Liver (tissue), 9 donors: ENCODE results near the gene HOXA4. TPM values are rescaled to one million over a fixed set of nuclear protein-coding genes. Genes with fewer than 3 reads are reported as not detected.

Source experiments
- DNase-seq: peaks from one replicate; pipeline ENCODE4 v3.0.0-alpha.2; 2017; ENCODE audit warnings: low spot score
- H3K27ac ChIP-seq, 2 donors: one replicate each; pipeline ENCODE4 v1.7.0; 2013; ENCODE audit warnings: inconsistent platforms in 2 of 2, low read length in 2 of 2, control low read depth in 1 of 2, low read depth in 1 of 2, mild to moderate bottlenecking in 1 of 2
- H3K27me3 ChIP-seq, 4 donors: one replicate each; pipeline versions ENCODE4 v1.6.1 to v1.7.0; 2013; ENCODE audit warnings: low read length in 3 of 4, inconsistent platforms in 1 of 4, mild to moderate bottlenecking in 1 of 4, moderate library complexity in 1 of 4; ENCODE audit not compliant: control insufficient read depth in 4 of 4, insufficient read depth in 4 of 4
- H3K36me3 ChIP-seq, 4 donors: one replicate each; pipeline versions ENCODE4 v1.6.1 to v1.7.0; 2013; ENCODE audit warnings: low read length in 3 of 4, mild to moderate bottlenecking in 3 of 4, low read depth in 1 of 4, moderate library complexity in 1 of 4; ENCODE audit not compliant: control insufficient read depth in 4 of 4, insufficient read depth in 3 of 4
- H3K4me1 ChIP-seq, 4 donors: one replicate each; pipeline versions ENCODE4 v1.6.1 to v1.7.0; 2013; ENCODE audit warnings: low read length in 3 of 4, mild to moderate bottlenecking in 3 of 4, moderate library complexity in 1 of 4; ENCODE audit not compliant: control insufficient read depth in 4 of 4, insufficient read depth in 4 of 4
- H3K4me3 ChIP-seq, 3 donors: one replicate each; pipeline versions ENCODE4 v1.6.1 to v1.7.0; 2013; ENCODE audit warnings: low read length in 3 of 3, control low read depth in 1 of 3, low read depth in 1 of 3, mild to moderate bottlenecking in 1 of 3
- H3K9ac ChIP-seq, 2 donors: one replicate each; pipeline ENCODE4 v1.7.0; 2013; ENCODE audit warnings: low read length in 2 of 2, mild to moderate bottlenecking in 2 of 2, moderate library complexity in 2 of 2, control low read depth in 1 of 2, low read depth in 1 of 2
- H3K9me3 ChIP-seq, 4 donors: one replicate each; pipeline versions ENCODE4 v1.6.1 to v1.7.0; 2013; ENCODE audit warnings: low read length in 3 of 4; ENCODE audit not compliant: control insufficient read depth in 4 of 4
- EGR1 ChIP-seq, 2 donors: IDR thresholded peaks; 2 replicates each; pipeline ENCODE4 v1.6.1; 2016 to 2018; ENCODE audit warnings: antibody characterized with exemption in 2 of 2, low read depth in 2 of 2
- FOXA1 ChIP-seq: IDR thresholded peaks from 2 replicates; pipeline ENCODE4 v1.6.1; 2016; ENCODE audit warnings: antibody characterized with exemption
- GABPA ChIP-seq, 2 donors: IDR thresholded peaks in 1 of 2; conservative IDR thresholded peaks in 1 of 2; 2 replicates each; pipeline ENCODE4 v1.6.1; 2016; ENCODE audit warnings: antibody characterized with exemption in 2 of 2, mild to moderate bottlenecking in 1 of 2, moderate library complexity in 1 of 2
- HNF4G ChIP-seq: IDR thresholded peaks from 2 replicates; pipeline ENCODE4 v1.6.1; 2016; ENCODE audit warnings: antibody characterized with exemption
- JUND ChIP-seq, 2 donors: IDR thresholded peaks; 2 replicates each; pipeline ENCODE4 v1.6.1; 2016; ENCODE audit warnings: antibody characterized with exemption in 2 of 2
- NR2F2 ChIP-seq: IDR thresholded peaks from 2 replicates; pipeline ENCODE4 v1.6.1; 2016; ENCODE audit warnings: antibody characterized with exemption
- RAD21 ChIP-seq, 2 donors: IDR thresholded peaks; 2 replicates each; pipeline ENCODE4 v1.6.1; 2016; ENCODE audit warnings: antibody characterized with exemption in 2 of 2, mild to moderate bottlenecking in 2 of 2
- RXRA ChIP-seq, 2 donors: IDR thresholded peaks; 2 replicates each; pipeline ENCODE4 v1.6.1; 2017 to 2018; ENCODE audit warnings: antibody characterized with exemption in 2 of 2, mild to moderate bottlenecking in 1 of 2
- TAF1 ChIP-seq: conservative IDR thresholded peaks from 2 replicates; pipeline ENCODE4 v1.6.1; 2016; ENCODE audit warnings: antibody characterized with exemption, mild to moderate bottlenecking
- WGBS: extraction: QIAGEN DNeasy Blood & Tissue Kit; methylation state at CpG from one replicate; pipeline ENCODE4 v1.1.7; 2013; 5-methylcytosine and 5-hydroxymethylcytosine counted together
- polyA plus RNA-seq, 2 donors: library from polyadenylated mRNA; stranded (reverse) in 1 of 2; unstranded in 1 of 2; fragments of 200-250 nt in 1 of 2; fragments of >200 nt in 1 of 2; fragmentation: Nextera tagmentation in 1 of 2; extraction: Ambion mirVana in 1 of 2; gene quantifications; one replicate each; pipeline versions ENCODE4 v1.2.1 to v1.2.3, GENCODE V29; 2013 to 2015
- total RNA-seq, 2 donors: library from RNA; depleted of rRNA; stranded (reverse); fragments of >200 nt; gene quantifications; one replicate each; pipeline ENCODE4 v1.2.3, GENCODE V29; 2014
- TF ChIP-seq, protein P1 (sequence below): IDR thresholded peaks from 2 replicates; pipeline ENCODE4 v1.6.1; 2016; ENCODE audit warnings: antibody characterized with exemption
- TF ChIP-seq, protein P2 (sequence below): IDR thresholded peaks from 2 replicates; pipeline ENCODE4 v1.6.1; 2016; ENCODE audit warnings: antibody characterized with exemption
- TF ChIP-seq, protein P3 (sequence below): IDR thresholded peaks from 2 replicates; pipeline ENCODE4 v1.6.1; 2016; ENCODE audit warnings: antibody characterized with exemption
- TF ChIP-seq, protein P4 (sequence below): IDR thresholded peaks from 2 replicates; pipeline ENCODE4 v1.6.1; 2016; ENCODE audit warnings: antibody characterized with exemption, mild to moderate bottlenecking
- donor health status: healthy.
- donor health status: healthy.
- donor health status: healthy.
- donor health status: healthy.
- donor health status: healthy.

Gene HOXA4
- total and polyA plus RNA-seq, 4 donors = 0.17 to 1.1 (median 0.30) TPM

DNA sequence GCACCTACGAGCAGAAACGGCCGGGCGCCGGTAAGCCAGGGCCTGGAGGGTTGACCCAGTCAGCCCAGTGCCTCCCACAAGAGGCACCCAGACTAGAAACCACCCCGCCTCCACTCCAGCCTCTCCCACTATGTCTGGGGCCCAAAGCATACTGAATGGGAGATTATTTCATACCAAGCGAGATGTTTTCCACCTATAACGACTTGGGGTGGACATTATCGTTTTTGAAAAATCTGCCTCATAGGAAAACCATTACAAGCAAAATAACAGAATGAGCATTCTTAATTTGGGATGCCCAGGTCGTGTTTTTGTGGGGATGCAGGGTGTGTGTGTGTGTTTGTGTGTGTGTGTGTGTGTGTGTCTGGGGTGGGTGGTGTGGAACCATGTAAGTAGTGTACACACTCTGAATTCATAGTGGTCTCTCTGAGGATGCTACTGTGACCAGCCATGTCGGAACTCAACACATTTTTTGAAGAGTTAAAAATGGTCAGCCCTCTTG is 15.4 kb upstream of the HOXA4 start:
- peaks cover 0 to 11% (median 0%) of the 10 kb centered on the region in 4 donors for H3K9me3 ChIP-seq
- peaks cover 8 to 33% (median 16%) of the 10 kb centered on the region in 4 donors for H3K27me3 ChIP-seq
- no peak overlapping the region for H3K4me3 ChIP-seq
- H3K27ac ChIP-seq = no peak overlapping the region
- WGBS = 36% methylated on average over 11 of the region's 11 CpGs
- no peak for DNase-seq
- H3K4me1 ChIP-seq = peaks cover 9 to 26% (median 10%) of the 10 kb centered on the region in 4 donors
- no peak overlapping the region for H3K9ac ChIP-seq
- no peak for TF ChIP-seq GABPA (IDR thresholded peaks at IDR 0.05 in 1 of 2, conservative IDR thresholded peaks at IDR 0.05 in 1 of 2)
- TF ChIP-seq, protein P1, sequence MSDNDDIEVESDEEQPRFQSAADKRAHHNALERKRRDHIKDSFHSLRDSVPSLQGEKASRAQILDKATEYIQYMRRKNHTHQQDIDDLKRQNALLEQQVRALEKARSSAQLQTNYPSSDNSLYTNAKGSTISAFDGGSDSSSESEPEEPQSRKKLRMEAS = no peak
- TF ChIP-seq, protein P2, sequence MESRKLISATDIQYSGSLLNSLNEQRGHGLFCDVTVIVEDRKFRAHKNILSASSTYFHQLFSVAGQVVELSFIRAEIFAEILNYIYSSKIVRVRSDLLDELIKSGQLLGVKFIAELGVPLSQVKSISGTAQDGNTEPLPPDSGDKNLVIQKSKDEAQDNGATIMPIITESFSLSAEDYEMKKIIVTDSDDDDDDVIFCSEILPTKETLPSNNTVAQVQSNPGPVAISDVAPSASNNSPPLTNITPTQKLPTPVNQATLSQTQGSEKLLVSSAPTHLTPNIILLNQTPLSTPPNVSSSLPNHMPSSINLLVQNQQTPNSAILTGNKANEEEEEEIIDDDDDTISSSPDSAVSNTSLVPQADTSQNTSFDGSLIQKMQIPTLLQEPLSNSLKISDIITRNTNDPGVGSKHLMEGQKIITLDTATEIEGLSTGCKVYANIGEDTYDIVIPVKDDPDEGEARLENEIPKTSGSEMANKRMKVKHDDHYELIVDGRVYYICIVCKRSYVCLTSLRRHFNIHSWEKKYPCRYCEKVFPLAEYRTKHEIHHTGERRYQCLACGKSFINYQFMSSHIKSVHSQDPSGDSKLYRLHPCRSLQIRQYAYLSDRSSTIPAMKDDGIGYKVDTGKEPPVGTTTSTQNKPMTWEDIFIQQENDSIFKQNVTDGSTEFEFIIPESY = no peak
- TF ChIP-seq JUND (IDR thresholded peaks at IDR 0.05) = no peak
- TF ChIP-seq, protein P3, sequence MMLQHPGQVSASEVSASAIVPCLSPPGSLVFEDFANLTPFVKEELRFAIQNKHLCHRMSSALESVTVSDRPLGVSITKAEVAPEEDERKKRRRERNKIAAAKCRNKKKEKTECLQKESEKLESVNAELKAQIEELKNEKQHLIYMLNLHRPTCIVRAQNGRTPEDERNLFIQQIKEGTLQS = no peak
- no peak for TF ChIP-seq TAF1
- TF ChIP-seq, protein P4, sequence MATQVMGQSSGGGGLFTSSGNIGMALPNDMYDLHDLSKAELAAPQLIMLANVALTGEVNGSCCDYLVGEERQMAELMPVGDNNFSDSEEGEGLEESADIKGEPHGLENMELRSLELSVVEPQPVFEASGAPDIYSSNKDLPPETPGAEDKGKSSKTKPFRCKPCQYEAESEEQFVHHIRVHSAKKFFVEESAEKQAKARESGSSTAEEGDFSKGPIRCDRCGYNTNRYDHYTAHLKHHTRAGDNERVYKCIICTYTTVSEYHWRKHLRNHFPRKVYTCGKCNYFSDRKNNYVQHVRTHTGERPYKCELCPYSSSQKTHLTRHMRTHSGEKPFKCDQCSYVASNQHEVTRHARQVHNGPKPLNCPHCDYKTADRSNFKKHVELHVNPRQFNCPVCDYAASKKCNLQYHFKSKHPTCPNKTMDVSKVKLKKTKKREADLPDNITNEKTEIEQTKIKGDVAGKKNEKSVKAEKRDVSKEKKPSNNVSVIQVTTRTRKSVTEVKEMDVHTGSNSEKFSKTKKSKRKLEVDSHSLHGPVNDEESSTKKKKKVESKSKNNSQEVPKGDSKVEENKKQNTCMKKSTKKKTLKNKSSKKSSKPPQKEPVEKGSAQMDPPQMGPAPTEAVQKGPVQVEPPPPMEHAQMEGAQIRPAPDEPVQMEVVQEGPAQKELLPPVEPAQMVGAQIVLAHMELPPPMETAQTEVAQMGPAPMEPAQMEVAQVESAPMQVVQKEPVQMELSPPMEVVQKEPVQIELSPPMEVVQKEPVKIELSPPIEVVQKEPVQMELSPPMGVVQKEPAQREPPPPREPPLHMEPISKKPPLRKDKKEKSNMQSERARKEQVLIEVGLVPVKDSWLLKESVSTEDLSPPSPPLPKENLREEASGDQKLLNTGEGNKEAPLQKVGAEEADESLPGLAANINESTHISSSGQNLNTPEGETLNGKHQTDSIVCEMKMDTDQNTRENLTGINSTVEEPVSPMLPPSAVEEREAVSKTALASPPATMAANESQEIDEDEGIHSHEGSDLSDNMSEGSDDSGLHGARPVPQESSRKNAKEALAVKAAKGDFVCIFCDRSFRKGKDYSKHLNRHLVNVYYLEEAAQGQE = no peak
- no peak for TF ChIP-seq RAD21 (IDR thresholded peaks at IDR 0.05)
- no peak for TF ChIP-seq EGR1 (IDR thresholded peaks at IDR 0.05; ENCODE audit: low read depth in 2 of 2)
- no peak for TF ChIP-seq HNF4G
- no peak for TF ChIP-seq RXRA (IDR thresholded peaks at IDR 0.05)
- H3K36me3 ChIP-seq = no peaks in the 10 kb centered on the region

DNA sequence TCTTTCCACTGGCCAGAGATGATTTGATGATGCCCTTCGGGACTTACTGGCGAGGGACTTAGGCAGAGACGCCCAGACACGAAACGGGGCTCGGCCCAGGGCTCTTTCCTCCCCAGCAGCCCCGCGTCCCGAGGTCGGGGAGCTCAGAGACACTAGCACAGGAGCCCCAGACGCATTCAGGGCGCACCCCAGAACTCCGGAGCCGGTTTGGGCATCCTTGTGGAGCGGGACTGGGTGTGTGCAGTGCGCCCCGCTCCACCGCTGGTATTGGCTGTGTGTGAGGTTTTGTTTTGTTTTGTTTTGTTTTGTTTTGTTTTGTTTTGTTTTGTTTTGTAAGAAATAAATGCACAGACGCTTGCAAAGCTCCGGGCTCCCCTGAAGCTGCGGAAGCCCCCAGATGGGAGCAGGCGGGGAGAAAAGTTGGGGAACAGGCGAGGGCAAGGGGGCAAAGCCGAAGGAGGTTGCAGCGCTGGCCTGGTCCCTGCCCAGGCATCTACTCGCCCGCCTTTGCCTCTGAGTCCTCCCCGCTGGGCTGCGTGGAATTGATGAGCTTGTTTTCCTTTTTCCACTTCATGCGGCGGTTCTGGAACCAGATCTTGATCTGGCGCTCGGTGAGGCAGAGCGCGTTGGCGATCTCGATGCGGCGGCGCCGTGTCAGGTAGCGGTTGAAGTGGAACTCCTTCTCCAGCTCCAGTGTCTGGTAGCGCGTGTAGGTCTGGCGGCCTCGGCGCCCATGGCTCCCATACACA is 14.8 kb upstream of the HOXA4 start:
- Histone ChIP-seq H3K4me3 (no peak overlapping the region), H3K27ac (no peak overlapping the region), H3K36me3 (no peaks in the 10 kb centered on the region), H3K9ac (no peak overlapping the region), H3K4me1 (peaks cover 3 to 21% (median 7%) of the 10 kb centered on the region in 4 donors), H3K27me3 (peaks cover 8 to 33% (median 16%) of the 10 kb centered on the region in 4 donors), H3K9me3 (peaks cover 0 to 11% (median 0%) of the 10 kb centered on the region in 4 donors)
- 26% methylated on average over 47 of the region's 47 CpGs for WGBS
- no peak for DNase-seq
- TF ChIP-seq, protein P4 = no peak
- no peak for TF ChIP-seq NR2F2
- no peak for TF ChIP-seq FOXA1
- TF ChIP-seq, protein P2 = no peak
- TF ChIP-seq EGR1 (IDR thresholded peaks at IDR 0.05; ENCODE audit: low read depth in 2 of 2) = no peak
- TF ChIP-seq TAF1 = no peak
- TF ChIP-seq, protein P3 = no peak
- no peak for TF ChIP-seq RAD21 (IDR thresholded peaks at IDR 0.05)
